H1 (cell line): ENCODE measurements around the gene TRABD.

ENCODE experiments used
- ATF3 ChIP-seq: IDR thresholded peaks from 2 replicates; pipeline ENCODE4 v1.6.1; 2011; ENCODE audit warnings: low read depth, mild to moderate bottlenecking, low read length; ENCODE audit not compliant: insufficient read depth
- TF ChIP-seq, protein P1 (sequence below), 3 experiments: IDR thresholded peaks; 1 replicate in 2 of 3; 2 replicates in 1 of 3; pipeline versions ENCODE4 v1.5.1 to v1.6.1; 2011; ENCODE audit warnings: low read length in 3 of 3, mild to moderate bottlenecking in 3 of 3, inconsistent platforms in 2 of 3, low read depth in 1 of 3, moderate library complexity in 1 of 3; ENCODE audit not compliant: insufficient read depth in 1 of 3; ENCODE audit errors: control extremely low read depth in 1 of 3

- TF ChIP-seq, protein P1, sequence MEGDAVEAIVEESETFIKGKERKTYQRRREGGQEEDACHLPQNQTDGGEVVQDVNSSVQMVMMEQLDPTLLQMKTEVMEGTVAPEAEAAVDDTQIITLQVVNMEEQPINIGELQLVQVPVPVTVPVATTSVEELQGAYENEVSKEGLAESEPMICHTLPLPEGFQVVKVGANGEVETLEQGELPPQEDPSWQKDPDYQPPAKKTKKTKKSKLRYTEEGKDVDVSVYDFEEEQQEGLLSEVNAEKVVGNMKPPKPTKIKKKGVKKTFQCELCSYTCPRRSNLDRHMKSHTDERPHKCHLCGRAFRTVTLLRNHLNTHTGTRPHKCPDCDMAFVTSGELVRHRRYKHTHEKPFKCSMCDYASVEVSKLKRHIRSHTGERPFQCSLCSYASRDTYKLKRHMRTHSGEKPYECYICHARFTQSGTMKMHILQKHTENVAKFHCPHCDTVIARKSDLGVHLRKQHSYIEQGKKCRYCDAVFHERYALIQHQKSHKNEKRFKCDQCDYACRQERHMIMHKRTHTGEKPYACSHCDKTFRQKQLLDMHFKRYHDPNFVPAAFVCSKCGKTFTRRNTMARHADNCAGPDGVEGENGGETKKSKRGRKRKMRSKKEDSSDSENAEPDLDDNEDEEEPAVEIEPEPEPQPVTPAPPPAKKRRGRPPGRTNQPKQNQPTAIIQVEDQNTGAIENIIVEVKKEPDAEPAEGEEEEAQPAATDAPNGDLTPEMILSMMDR (IDR thresholded peaks at IDR 0.05; ENCODE audit: control extremely low read depth in 1 of 3, insufficient read depth in 1 of 3, low read depth in 1 of 3, low read length in 3 of 3): no peak
- no peak for TF ChIP-seq ATF3
Measured at GRCh38 chr22:50233223-50233622, 47.5 kb downstream of the TRABD start.
